ENCODE results near the gene HMGN3.

GRCh38 chr6:79233611-79234149 lies 802 bp downstream of the HMGN3 start:
- TF ChIP-seq CTCF (IDR thresholded peaks at IDR 0.05) (peak; percentile 17 to 63 (median 44)), POLR2AphosphoS5 (IDR thresholded peaks at IDR 0.05) (peak; percentile 58 to 61 (median 60)), POLR2A (IDR thresholded peaks at IDR 0.05) (peak; percentile 22)

Data from breast epithelium (tissue), 3 donors.